Bronchial epithelial cell (primary cell): ENCODE measurements around the gene CD7. TPM values are rescaled to one million over a fixed set of nuclear protein-coding genes. Genes with fewer than 3 reads are reported as not detected.

ENCODE experiments used
- DNase-seq: peaks from one replicate; pipeline ENCODE4 v3.0.0-alpha.2; 2010; ENCODE audit warnings: low read depth
- FAIRE-seq: peaks from 2 replicates; lab custom pipeline; 2011; peaks lifted over from hg19 to GRCh38; lab: Jason Lieb, UNC
- H3K27me3 ChIP-seq: 2 replicates; pipeline ENCODE4 v1.5.1; 2011; ENCODE audit warnings: low read length; ENCODE audit not compliant: control insufficient read depth, insufficient read depth
- H3K36me3 ChIP-seq: 2 replicates; pipeline ENCODE4 v1.5.1; 2011; ENCODE audit warnings: low read length; ENCODE audit not compliant: control insufficient read depth, insufficient read depth
- H3K4me3 ChIP-seq: 2 replicates; pipeline ENCODE4 v1.5.1; 2011; ENCODE audit warnings: mild to moderate bottlenecking, low read depth, low read length, control low read depth
- total RNA-seq: library from RNA; depleted of rRNA; stranded (reverse); fragments of >200 nt; gene quantifications from 2 replicates; pipeline ENCODE4 v1.2.1, GENCODE V29; 2014
- TF ChIP-seq, protein P1 (sequence below): IDR thresholded peaks from 2 replicates; pipeline ENCODE4 v1.5.1; 2011; ENCODE audit warnings: mild to moderate bottlenecking, moderate library complexity, low read length, control low read depth, inconsistent platforms; ENCODE audit not compliant: insufficient read depth, severe bottlenecking

The CD7 gene
- total RNA-seq, 1 donor from 2014 or later, result not detected

DNA sequence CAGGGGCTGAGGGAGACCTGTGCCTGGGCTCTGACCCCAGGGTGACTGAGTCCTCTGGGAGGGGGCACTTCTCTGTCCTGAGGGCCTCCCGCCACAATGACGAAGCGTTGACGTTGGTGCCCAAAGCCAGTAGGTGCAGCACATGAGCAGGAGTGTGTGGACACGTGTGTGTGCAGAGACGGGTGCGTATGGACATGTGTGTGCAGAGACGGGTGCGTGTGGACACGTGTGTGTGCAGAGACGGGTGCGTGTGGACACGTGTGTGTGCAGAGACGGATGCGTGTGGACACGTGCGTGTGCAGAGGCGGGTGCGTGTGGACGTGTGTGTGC, 726 bp upstream of the CD7 start:
- peaks cover 10% of the 10 kb centered on the region for H3K27me3 ChIP-seq
- no peaks in the 10 kb centered on the region for H3K36me3 ChIP-seq
- no peak overlapping the region for H3K4me3 ChIP-seq
- DNase-seq, result no peak
- FAIRE-seq, result no peak
- TF ChIP-seq, protein P1, sequence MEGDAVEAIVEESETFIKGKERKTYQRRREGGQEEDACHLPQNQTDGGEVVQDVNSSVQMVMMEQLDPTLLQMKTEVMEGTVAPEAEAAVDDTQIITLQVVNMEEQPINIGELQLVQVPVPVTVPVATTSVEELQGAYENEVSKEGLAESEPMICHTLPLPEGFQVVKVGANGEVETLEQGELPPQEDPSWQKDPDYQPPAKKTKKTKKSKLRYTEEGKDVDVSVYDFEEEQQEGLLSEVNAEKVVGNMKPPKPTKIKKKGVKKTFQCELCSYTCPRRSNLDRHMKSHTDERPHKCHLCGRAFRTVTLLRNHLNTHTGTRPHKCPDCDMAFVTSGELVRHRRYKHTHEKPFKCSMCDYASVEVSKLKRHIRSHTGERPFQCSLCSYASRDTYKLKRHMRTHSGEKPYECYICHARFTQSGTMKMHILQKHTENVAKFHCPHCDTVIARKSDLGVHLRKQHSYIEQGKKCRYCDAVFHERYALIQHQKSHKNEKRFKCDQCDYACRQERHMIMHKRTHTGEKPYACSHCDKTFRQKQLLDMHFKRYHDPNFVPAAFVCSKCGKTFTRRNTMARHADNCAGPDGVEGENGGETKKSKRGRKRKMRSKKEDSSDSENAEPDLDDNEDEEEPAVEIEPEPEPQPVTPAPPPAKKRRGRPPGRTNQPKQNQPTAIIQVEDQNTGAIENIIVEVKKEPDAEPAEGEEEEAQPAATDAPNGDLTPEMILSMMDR, result no peak

DNA sequence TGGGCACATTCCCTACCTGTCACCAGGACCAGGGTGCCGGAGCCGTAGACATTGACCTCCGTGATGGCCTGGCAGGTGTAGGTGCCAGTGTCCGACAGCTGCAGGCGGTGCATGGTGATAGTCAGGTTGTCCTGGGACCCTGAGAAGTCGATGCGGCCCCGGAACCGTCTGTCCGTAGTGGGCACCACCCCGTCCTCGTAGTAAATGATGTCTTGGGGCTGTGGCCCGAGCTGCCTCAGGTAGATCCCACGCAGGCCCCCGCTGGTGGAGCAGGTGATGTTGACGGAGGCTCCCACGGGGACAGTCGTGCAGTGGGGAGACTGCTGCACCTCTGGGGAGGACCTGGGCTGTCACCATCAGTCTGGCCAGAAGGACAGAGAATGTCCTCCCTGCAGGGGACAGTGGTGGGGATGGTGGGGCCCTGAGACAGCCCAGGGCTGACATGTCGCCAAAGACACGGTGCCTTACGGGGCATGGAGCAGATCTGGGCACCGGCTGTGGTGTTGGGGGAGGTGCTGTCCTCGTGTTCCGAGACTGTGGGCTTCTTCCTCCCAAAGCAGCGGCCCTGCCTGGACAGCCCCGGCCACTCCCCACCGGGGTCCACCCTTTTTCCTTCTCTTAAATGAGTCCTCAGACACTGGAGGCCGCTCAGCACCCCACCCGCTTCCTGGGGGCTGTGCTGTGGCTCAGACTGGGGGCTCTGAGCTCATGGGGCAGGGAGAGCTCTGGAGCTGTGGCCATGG, 586 bp downstream of the CD7 start:
- TF ChIP-seq, protein P1, result no peak
- H3K4me3 ChIP-seq, result no peak overlapping the region
- no peak for FAIRE-seq
- no peak for DNase-seq
- H3K36me3 ChIP-seq, result no peaks in the 10 kb centered on the region
- peaks cover 10% of the 10 kb centered on the region for H3K27me3 ChIP-seq

DNA sequence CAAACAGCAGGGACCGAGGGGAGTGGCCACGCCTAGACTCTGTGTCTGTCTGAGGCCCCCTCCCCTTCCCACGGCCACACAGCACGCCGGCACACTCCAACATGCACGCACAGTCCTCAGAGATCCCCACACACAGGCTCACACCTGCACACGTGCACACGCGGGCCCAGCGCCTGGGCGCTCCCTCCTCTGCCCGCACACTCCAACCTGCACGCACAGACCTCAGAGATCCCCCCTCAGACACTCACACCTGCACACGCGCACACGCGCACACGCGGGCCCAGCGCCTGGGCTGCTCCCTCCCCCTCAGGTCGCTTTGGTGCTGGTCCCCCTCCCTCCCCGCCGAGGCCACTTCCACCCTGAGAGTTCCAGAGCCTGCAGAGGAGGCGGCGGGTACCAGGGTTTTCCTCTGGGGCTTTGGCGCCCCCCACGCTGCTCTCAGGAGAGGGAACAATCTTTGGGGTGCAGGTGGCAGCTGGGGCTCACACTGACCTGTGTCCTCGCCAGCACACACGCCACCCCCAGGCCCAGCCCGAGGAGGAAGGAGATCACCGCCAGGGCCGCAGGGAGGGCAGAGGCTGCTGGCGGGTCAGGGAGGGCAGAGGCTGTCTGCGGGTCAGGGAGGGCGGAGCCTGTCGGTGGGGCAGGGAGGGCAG, 1.6 kb downstream of the CD7 start:
- Histone ChIP-seq H3K36me3 (no peaks in the 10 kb centered on the region), H3K4me3 (no peak overlapping the region), H3K27me3 (peaks cover 10% of the 10 kb centered on the region)
- DNase-seq (no peak), FAIRE-seq (no peak)
- TF ChIP-seq, protein P1, result no peak

DNA sequence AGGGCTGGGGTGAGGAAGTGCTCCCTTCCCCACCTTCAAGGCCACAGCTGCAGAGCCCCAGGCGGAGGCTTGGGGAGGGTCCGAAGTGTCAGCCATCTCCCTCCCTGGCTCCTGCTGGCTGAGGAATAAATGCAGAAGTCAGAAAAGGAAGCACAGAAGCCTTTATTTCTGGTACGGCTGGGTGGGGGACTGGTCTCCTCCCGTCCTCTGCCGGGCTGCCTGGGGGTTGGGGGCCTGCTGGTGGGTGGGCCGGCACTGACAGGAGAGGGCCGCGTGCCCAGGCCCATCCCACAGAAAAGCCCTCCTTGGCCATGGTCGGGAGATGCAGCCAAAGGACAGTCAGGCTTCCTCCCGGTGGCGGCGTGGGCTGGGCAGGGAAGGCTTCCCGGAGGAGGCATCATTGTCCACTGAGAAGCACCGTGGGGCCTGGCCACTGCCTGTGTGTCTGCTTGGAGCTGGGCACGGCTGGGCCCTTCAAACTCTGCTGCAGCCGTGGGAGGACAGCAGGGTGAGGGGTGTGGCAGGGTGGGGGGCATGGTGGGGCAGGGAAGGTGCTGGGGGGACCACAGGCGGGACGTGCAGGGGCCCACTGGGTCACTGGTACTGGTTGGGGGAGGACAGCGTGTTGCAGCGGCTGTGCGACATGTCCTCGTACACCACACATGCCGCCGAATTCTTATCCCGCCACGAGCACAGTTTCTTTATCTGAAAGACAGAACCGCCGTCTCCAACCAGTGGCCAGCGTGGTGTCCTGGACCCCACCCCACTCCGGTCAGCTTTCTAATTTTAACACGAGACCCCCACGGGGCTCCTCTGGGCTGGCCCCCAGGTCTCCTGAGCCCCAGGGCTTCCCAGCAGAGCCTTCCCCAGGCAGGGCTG, 2.4 kb downstream of the CD7 start:
- no peak for FAIRE-seq
- no peak for DNase-seq
- H3K4me3 ChIP-seq, result no peak overlapping the region
- H3K27me3 ChIP-seq, result peaks cover 10% of the 10 kb centered on the region
- H3K36me3 ChIP-seq, result no peaks in the 10 kb centered on the region
- TF ChIP-seq, protein P1, result no peak

DNA sequence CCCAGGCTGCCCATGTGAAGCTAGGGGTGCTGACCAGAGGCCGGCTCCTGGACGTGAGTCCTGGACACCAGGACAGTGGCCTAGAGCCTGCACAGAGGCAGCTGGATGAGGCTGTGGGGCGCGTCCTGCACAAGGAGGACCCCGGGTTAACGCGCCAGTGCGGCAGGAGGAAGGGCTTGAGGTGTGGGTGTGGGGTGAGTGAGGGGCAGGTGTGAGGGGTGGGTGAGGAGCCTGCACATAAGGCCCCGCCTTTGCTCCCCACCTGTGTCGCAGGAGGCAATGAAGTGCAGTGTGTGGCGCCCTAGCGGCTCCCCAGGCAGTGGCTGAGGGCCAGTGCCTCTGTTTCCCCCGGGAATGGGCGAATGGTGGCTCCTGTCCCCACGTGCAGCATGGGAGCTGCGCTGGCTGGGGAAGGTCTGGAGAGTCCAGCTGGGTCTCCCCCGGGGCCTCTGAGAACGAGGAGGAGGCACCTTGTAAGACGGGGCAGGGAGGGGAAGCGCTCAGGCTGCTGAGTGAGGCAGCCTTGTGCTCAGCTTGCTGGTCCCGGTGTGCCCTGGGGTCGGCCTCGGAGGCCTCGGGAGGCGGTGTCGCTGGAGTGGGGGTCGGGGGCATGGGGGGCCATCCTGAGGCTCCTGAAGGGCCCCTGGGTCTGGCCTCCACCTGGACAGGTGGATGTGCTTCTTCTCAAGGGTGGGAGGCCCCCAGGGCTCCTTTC, 3.2 kb downstream of the CD7 start:
- Histone ChIP-seq H3K4me3 (no peak overlapping the region), H3K27me3 (peaks cover 10% of the 10 kb centered on the region), H3K36me3 (no peaks in the 10 kb centered on the region)
- FAIRE-seq (no peak), DNase-seq (no peak)
- TF ChIP-seq, protein P1, result no peak
